ENCODE results near the gene P4HB. TPM values are rescaled to one million over a fixed set of nuclear protein-coding genes. Genes with fewer than 3 reads are reported as not detected.

Gene P4HB
- total RNA-seq, 4 donors from 2014 or later, result 497 to 717 (median 621) TPM

- in situ Hi-C loops (cut with MboI; ENCODE audit: low sequenced_read_pairs in 4 of 4), result no loop called here
- TF ChIP-seq CTCF (IDR thresholded peaks at IDR 0.05 in 4 of 5, conservative IDR thresholded peaks at IDR 0.05 in 1 of 5) (no peak), POLR2A (IDR thresholded peaks at IDR 0.05) (no peak)
- peaks cover 0 to 56% of the 10 kb centered on the region in 2 donors for H3K36me3 ChIP-seq
- DNase-seq, result peak in 1 of 2 donors; percentile 43
- H3K27ac ChIP-seq, result peak overlapping the region; percentile 92 to 98 (median 97)
- no peaks in the 10 kb centered on the region for H3K27me3 ChIP-seq
- ATAC-seq, result peak; percentile 3 to 28
- intact Hi-C loops (cut with DNase I; ENCODE audit: low total_unique reads), result no loop called here
- no peak overlapping the region for H3K4me3 ChIP-seq
- H3K4me1 ChIP-seq, result peaks cover 33 to 39% of the 10 kb centered on the region in 2 donors
- no peaks in the 10 kb centered on the region for H3K9me3 ChIP-seq
These were observed 25.1 kb upstream of the P4HB start for GRCh38 chr17:81885454-81885853.

- peak in 1 of 2 donors; percentile 13 for DNase-seq
- peaks cover 28 to 34% of the 10 kb centered on the region in 2 donors for H3K4me1 ChIP-seq
- ATAC-seq, result no peak
- H3K27ac ChIP-seq, result peak overlapping the region; percentile 92 to 98 (median 97)
- no peaks in the 10 kb centered on the region for H3K9me3 ChIP-seq
- H3K4me3 ChIP-seq, result no peak overlapping the region
- peaks cover 0 to 56% of the 10 kb centered on the region in 2 donors for H3K36me3 ChIP-seq
- TF ChIP-seq POLR2A (IDR thresholded peaks at IDR 0.05) (no peak), CTCF (IDR thresholded peaks at IDR 0.05 in 4 of 5, conservative IDR thresholded peaks at IDR 0.05 in 1 of 5) (no peak)
- in situ Hi-C loops (cut with MboI; ENCODE audit: low sequenced_read_pairs in 4 of 4) (no loop called here), intact Hi-C loops (cut with DNase I; ENCODE audit: low total_unique reads) (no loop called here)
- H3K27me3 ChIP-seq, result no peaks in the 10 kb centered on the region
These were observed 24.6 kb upstream of the P4HB start for GRCh38 chr17:81884968-81885367.

GRCh38 chr17:81884520-81884919, 24.2 kb upstream of the P4HB start:
- no peak for TF ChIP-seq POLR2A (IDR thresholded peaks at IDR 0.05)
- no peak for TF ChIP-seq CTCF (IDR thresholded peaks at IDR 0.05 in 4 of 5, conservative IDR thresholded peaks at IDR 0.05 in 1 of 5)
- in situ Hi-C loops (cut with MboI; ENCODE audit: low sequenced_read_pairs in 4 of 4) (no loop called here), intact Hi-C loops (cut with DNase I; ENCODE audit: low total_unique reads) (no loop called here)
- peak overlapping the region; percentile 92 to 98 (median 97) for H3K27ac ChIP-seq
- DNase-seq (no peak), ATAC-seq (no peak)
- no peaks in the 10 kb centered on the region for H3K27me3 ChIP-seq
- no peak overlapping the region for H3K4me3 ChIP-seq
- peaks cover 24 to 29% of the 10 kb centered on the region in 2 donors for H3K4me1 ChIP-seq
- peaks cover 0 to 56% of the 10 kb centered on the region in 2 donors for H3K36me3 ChIP-seq
- no peaks in the 10 kb centered on the region for H3K9me3 ChIP-seq

GRCh38 chr17:81879121-81879520, 18.8 kb upstream of the P4HB start:
- no peak overlapping the region for H3K4me3 ChIP-seq
- in situ Hi-C loops (cut with MboI; ENCODE audit: low sequenced_read_pairs in 4 of 4), result no loop called here

More at GRCh38 chr17:81879121-81879520, 18.8 kb upstream of the P4HB start:
- H3K36me3 ChIP-seq, result peaks cover 0 to 42% of the 10 kb centered on the region in 2 donors
- no peak overlapping the region for H3K27ac ChIP-seq
- H3K9me3 ChIP-seq, result no peaks in the 10 kb centered on the region
- ATAC-seq (no peak), DNase-seq (no peak)
- no peaks in the 10 kb centered on the region for H3K27me3 ChIP-seq
- TF ChIP-seq CTCF (IDR thresholded peaks at IDR 0.05 in 4 of 5, conservative IDR thresholded peaks at IDR 0.05 in 1 of 5) (no peak), POLR2A (IDR thresholded peaks at IDR 0.05) (no peak)
- intact Hi-C loops (cut with DNase I; ENCODE audit: low total_unique reads), result no loop called here
- H3K4me1 ChIP-seq, result no peaks in the 10 kb centered on the region

Data from gastrocnemius medialis (tissue), 4 donors.